Measurements from ENCODE around the gene TM7SF2.
"Not testable (repeated sequence)": the region's sequence is repeated elsewhere in the genome, so short reads cannot be mapped to it uniquely, and the experiment has no call there.

DNA sequence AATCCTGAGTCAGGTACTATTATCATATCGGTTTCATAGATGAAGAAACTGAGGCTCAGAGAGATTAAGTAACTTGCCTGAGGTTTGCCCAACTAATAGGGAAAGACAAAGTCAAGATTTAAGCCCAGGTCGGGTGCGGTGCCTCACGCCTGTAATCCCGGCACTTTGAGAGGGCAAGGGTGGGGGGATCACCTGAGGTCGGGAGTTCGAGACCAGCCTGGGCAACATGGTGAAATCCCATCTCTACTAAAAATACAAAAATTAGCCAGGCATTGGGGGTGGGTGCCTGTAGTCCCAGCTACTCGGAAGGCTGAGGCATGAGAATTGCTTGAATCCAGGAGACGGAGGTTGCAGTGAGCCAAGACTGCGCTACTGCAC lies 38.4 kb downstream of the TM7SF2 start:
- TF ChIP-seq POLR2A, CTCF (IDR thresholded peaks at IDR 0.05): not testable (repeated sequence)

All from heart left ventricle (tissue), 13 donors.